Measurements from ENCODE around the gene LKAAEAR1. TPM values are rescaled to one million over a fixed set of nuclear protein-coding genes. Genes with fewer than 3 reads are reported as not detected.
A peak's percentile ranks its signal among the peaks of the same experiment; 100 is the strongest.

LKAAEAR1 gene
- total and polyA plus RNA-seq, 2 of the 13 experiments (the other 11 are each of a cell fraction or from before 2014, with no cell fraction given), result not detected

GRCh38 chr20:64057628-64058498, 26.3 kb downstream of the LKAAEAR1 start (continued):
- TF ChIP-seq HOXA3 (CRISPR knock-in tag; IDR thresholded peaks at IDR 0.05) (no peak), ZNF281 (CRISPR knock-in tag; IDR thresholded peaks at IDR 0.05; ENCODE audit: borderline replicate concordance) (peak; percentile 98), POLR2AphosphoS2 (IDR thresholded peaks at IDR 0.05; ENCODE audit: low read depth, low read length) (no peak), TCF12 (IDR thresholded peaks at IDR 0.05) (no peak), TCF12 (CRISPR knock-in tag; IDR thresholded peaks at IDR 0.05) (peak; percentile 69; the same call in 1 of the 2 replicates), ZNF431 (CRISPR knock-in tag; IDR thresholded peaks at IDR 0.05; ENCODE audit: borderline replicate concordance, low read depth) (no peak), ZNF552 (CRISPR knock-in tag; IDR thresholded peaks at IDR 0.05; ENCODE audit: borderline replicate concordance) (peak; percentile 82; the same call in 1 of the 2 replicates), ASH2L (IDR thresholded peaks at IDR 0.05; ENCODE audit: insufficient read length, low read depth, low read length) (no peak), MAZ (IDR thresholded peaks at IDR 0.05; ENCODE audit: borderline replicate concordance, low read depth, low read length) (peak; percentile 70; the same call in 1 of the 2 replicates), MAZ (CRISPR knock-in tag; IDR thresholded peaks at IDR 0.05; ENCODE audit: low read depth) (peak; percentile 77; the same call in 1 of the 2 replicates), CBX5 (CRISPR knock-in tag; IDR thresholded peaks at IDR 0.05; ENCODE audit: borderline replicate concordance) (peak; percentile 62; the same call in 1 of the 2 replicates), ZNF10 (CRISPR knock-in tag; IDR thresholded peaks at IDR 0.05; ENCODE audit: borderline replicate concordance, low read depth) (no peak), SIN3B (IDR thresholded peaks at IDR 0.05; ENCODE audit: low read length) (peak; percentile 60; the same call in 1 of the 2 replicates), TFDP1 (CRISPR knock-in tag; IDR thresholded peaks at IDR 0.05; ENCODE audit: borderline replicate concordance) (no peak), REPIN1 (CRISPR knock-in tag; IDR thresholded peaks at IDR 0.05; ENCODE audit: borderline replicate concordance, low read depth) (peak; percentile 70; the same call in 1 of the 2 replicates), CENPX (CRISPR knock-in tag; IDR thresholded peaks at IDR 0.05) (no peak), CBX1 (IDR thresholded peaks at IDR 0.05; ENCODE audit: low read depth) (peak; percentile 71), HINFP (CRISPR knock-in tag; IDR thresholded peaks at IDR 0.05; ENCODE audit: low read depth) (0 out of 2 replicates have a peak, but pooled peaks have one; percentile 5), ZNF335 (CRISPR knock-in tag; IDR thresholded peaks at IDR 0.05) (peak; percentile 43; the same call in 1 of the 2 replicates), BRCA1 (CRISPR knock-in tag; IDR thresholded peaks at IDR 0.05) (0 out of 2 replicates have a peak, but pooled peaks have one; percentile 69), PRDM4 (CRISPR knock-in tag; IDR thresholded peaks at IDR 0.05; ENCODE audit: borderline replicate concordance) (no peak)

Measured in HepG2 (cell line).